CD8-positive, alpha-beta memory T cell (primary cell): Measurements from ENCODE around the gene UTP15. TPM values are rescaled to one million over a fixed set of nuclear protein-coding genes. Genes with fewer than 3 reads are reported as not detected.
A peak's percentile ranks its signal among the peaks of the same experiment; 100 is the strongest.

Source experiments
- CTCF ChIA-PET: fragments of 350-600 bp; sonication (Branson Sonifier 250); formaldehyde crosslinking; loops from one replicate; lab custom pipeline; 2021; ENCODE audit warnings: antibody characterized with exemption; lab: Charles Lee
- POLR2A ChIA-PET: fragments of 350-600 bp; sonication (Branson Sonifier 250); formaldehyde crosslinking; loops from one replicate; lab custom pipeline; 2021; ENCODE audit warnings: antibody characterized with exemption; lab: Charles Lee
- DNase-seq, 5 donors: peaks; one replicate each; pipeline versions ENCODE4 v3.0.0 to v3.0.0-alpha.2; 2020 to 2022; ENCODE audit warnings: mixed read lengths in 1 of 5
- H3K27ac ChIP-seq: one replicate; pipeline ENCODE4 v1.7.0; 2013; ENCODE audit warnings: low read depth, mild to moderate bottlenecking, low read length, moderate library complexity
- H3K27me3 ChIP-seq: 2 replicates; pipeline ENCODE4 v1.7.0; 2013; ENCODE audit warnings: low read length, mild to moderate bottlenecking; ENCODE audit not compliant: insufficient read depth, poor library complexity, severe bottlenecking
- H3K36me3 ChIP-seq: 2 replicates; pipeline ENCODE4 v1.7.0; 2013; ENCODE audit warnings: mild to moderate bottlenecking, low read length, moderate library complexity; ENCODE audit not compliant: insufficient read depth
- H3K4me1 ChIP-seq: 2 replicates; pipeline ENCODE4 v1.7.0; 2013; ENCODE audit warnings: mild to moderate bottlenecking, low read length, moderate library complexity; ENCODE audit not compliant: insufficient read depth
- H3K4me3 ChIP-seq: 2 replicates; pipeline ENCODE4 v1.7.0; 2013; ENCODE audit warnings: mild to moderate bottlenecking, low read length
- H3K9me3 ChIP-seq: 2 replicates; pipeline ENCODE4 v1.7.0; 2013; ENCODE audit warnings: mild to moderate bottlenecking, low read length
- H3K27ac Mint-ChIP-seq, 8 donors: one replicate each; pipeline ENCODE4 v1.8.0; 2020 to 2021; ENCODE audit warnings: mixed read lengths in 8 of 8, mild to moderate bottlenecking in 6 of 8, inconsistent platforms in 3 of 8, moderate library complexity in 3 of 8
- H3K27me3 Mint-ChIP-seq, 2 donors: one replicate each; pipeline ENCODE4 v1.8.0; 2020 to 2021; ENCODE audit warnings: mixed read lengths in 2 of 2, mild to moderate bottlenecking in 1 of 2, moderate library complexity in 1 of 2
- H3K36me3 Mint-ChIP-seq, 3 donors: one replicate each; pipeline ENCODE4 v1.8.0; 2020 to 2021; ENCODE audit warnings: mixed read lengths in 3 of 3, inconsistent platforms in 1 of 3, mild to moderate bottlenecking in 1 of 3
- H3K4me1 Mint-ChIP-seq, 3 donors: one replicate each; pipeline ENCODE4 v1.8.0; 2020 to 2021; ENCODE audit warnings: mixed read lengths in 3 of 3, inconsistent platforms in 1 of 3, mild to moderate bottlenecking in 1 of 3
- H3K4me3 Mint-ChIP-seq, 7 donors: one replicate each; pipeline ENCODE4 v1.8.0; 2020 to 2021; ENCODE audit warnings: mixed read lengths in 7 of 7, mild to moderate bottlenecking in 6 of 7, moderate library complexity in 4 of 7, inconsistent platforms in 2 of 7
- H3K9me3 Mint-ChIP-seq, 5 donors: one replicate each; pipeline ENCODE4 v1.8.0; 2020 to 2022; ENCODE audit warnings: mixed read lengths in 5 of 5, mild to moderate bottlenecking in 3 of 5, moderate library complexity in 2 of 5, inconsistent platforms in 1 of 5
- polyA plus RNA-seq: library from polyadenylated mRNA; unstranded; fragments of 300-500 nt; fragmentation: Illumina TruSeq; gene quantifications from one replicate; pipeline ENCODE4 v1.2.3, GENCODE V29; 2021
- total RNA-seq, 2 experiments: library from RNA; stranded (reverse); gene quantifications; one replicate each; pipeline ENCODE4 v1.2.3, GENCODE V29; 2021

UTP15 gene
- total and polyA plus RNA-seq, 3 experiments from 2014 or later: 8.9 to 56.5 (median 53.4) TPM

DNA sequence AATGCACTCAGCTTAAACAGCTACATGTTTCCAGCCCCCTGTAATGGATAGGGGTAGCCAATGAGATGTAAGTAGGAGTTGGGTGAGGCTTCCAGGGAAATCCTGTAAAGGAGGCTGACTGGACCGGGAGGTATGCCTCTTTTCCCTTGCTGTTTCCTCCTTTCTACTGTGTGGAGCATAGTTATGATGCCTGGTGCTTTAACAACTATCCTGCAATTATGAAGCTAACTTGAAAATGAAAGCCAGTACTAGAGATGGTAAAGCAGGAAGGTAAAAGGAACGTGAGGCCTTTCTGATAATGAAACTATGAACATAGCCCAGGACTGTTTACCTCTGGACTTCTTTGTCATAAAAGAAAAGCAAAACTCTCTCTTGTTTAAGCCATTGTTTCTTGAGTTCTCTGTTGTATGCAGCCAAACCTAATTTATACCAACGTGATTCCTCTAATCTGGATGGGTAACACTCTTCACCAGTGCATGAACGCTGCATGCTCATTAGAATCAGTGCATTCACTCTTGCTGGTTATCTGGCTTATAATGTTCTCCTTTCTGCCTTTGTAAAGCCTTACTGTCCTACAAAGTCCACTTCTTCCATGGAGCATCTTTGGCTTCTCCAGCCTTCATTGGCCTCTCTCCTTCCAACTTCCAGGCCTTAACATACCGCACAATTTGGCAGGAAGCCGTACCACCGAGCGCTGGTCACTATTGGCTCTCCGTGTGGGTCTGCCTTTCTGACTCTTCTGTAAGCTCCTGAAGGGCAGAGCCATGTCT, 52.2 kb downstream of the UTP15 start:
- Mint-ChIP-seq H3K36me3 (no peaks in the 10 kb centered on the region), H3K9me3 (no peaks in the 10 kb centered on the region), H3K4me1 (peaks cover 0 to 6% (median 0%) of the 10 kb centered on the region in 3 donors), H3K4me3 (no peak overlapping the region), H3K27ac (no peak overlapping the region), H3K27me3 (peaks cover 6 to 23% of the 10 kb centered on the region in 2 donors)
- H3K4me3 ChIP-seq: no peak overlapping the region
- DNase-seq: no peak
- CTCF ChIA-PET: no interaction called here
- H3K36me3 ChIP-seq: no peaks in the 10 kb centered on the region
- H3K27ac ChIP-seq: no peak overlapping the region
- H3K9me3 ChIP-seq: no peaks in the 10 kb centered on the region
- POLR2A ChIA-PET: no interaction called here
- H3K4me1 ChIP-seq: no peaks in the 10 kb centered on the region
- H3K27me3 ChIP-seq: no peaks in the 10 kb centered on the region

- H3K4me1 ChIP-seq: no peaks in the 10 kb centered on the region
- H3K36me3 ChIP-seq: no peaks in the 10 kb centered on the region
- H3K36me3 Mint-ChIP-seq: no peaks in the 10 kb centered on the region
- H3K27me3 Mint-ChIP-seq: peaks cover 6 to 27% of the 10 kb centered on the region in 2 donors
- no peak overlapping the region for H3K27ac Mint-ChIP-seq
- H3K27me3 ChIP-seq: no peaks in the 10 kb centered on the region
- ChIA-PET CTCF (no interaction called here), POLR2A (no interaction called here)
- H3K4me1 Mint-ChIP-seq: peaks cover 0 to 6% (median 0%) of the 10 kb centered on the region in 3 donors
- no peaks in the 10 kb centered on the region for H3K9me3 Mint-ChIP-seq
- H3K27ac ChIP-seq: no peak overlapping the region
- H3K4me3 ChIP-seq: no peak overlapping the region
- no peak overlapping the region for H3K4me3 Mint-ChIP-seq
- DNase-seq: no peak
- H3K9me3 ChIP-seq: no peaks in the 10 kb centered on the region
Measured at GRCh38 chr5:73619606-73620333, 54.2 kb downstream of the UTP15 start.

DNA sequence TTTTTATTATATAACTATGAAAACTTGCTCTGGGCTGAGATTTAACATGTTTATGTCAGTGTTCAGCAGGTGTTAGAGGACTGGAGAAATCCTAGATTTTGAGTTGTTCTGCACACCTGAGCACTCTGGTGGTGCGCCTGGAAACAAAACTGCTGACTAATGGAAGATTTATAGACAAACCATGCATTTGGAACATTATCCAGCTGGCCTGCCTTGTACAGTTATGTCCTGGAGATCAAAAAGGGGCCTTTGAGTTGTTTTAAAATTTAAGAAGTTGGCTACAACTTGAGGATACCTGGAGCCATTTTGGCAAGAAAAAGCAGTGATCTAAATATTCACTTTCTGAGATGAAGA, 54.8 kb downstream of the UTP15 start:
- Mint-ChIP-seq H3K4me3 (no peak overlapping the region), H3K36me3 (no peaks in the 10 kb centered on the region), H3K27ac (no peak overlapping the region), H3K9me3 (no peaks in the 10 kb centered on the region), H3K27me3 (peaks cover 7 to 29% of the 10 kb centered on the region in 2 donors), H3K4me1 (peaks cover under 1 to 10% (median 2%) of the 10 kb centered on the region in 3 donors)
- H3K27me3 ChIP-seq: no peaks in the 10 kb centered on the region
- ChIA-PET CTCF (interaction anchor here (1.4 kb wide), 1 partner anchor 23 kb away, joined by 4 read pairs; no protein-coding TSS in a partner anchor), POLR2A (no interaction called here)
- H3K27ac ChIP-seq: no peak overlapping the region
- H3K4me3 ChIP-seq: no peak overlapping the region
- H3K9me3 ChIP-seq: no peaks in the 10 kb centered on the region
- no peak for DNase-seq
- H3K4me1 ChIP-seq: no peaks in the 10 kb centered on the region
- no peaks in the 10 kb centered on the region for H3K36me3 ChIP-seq

DNA sequence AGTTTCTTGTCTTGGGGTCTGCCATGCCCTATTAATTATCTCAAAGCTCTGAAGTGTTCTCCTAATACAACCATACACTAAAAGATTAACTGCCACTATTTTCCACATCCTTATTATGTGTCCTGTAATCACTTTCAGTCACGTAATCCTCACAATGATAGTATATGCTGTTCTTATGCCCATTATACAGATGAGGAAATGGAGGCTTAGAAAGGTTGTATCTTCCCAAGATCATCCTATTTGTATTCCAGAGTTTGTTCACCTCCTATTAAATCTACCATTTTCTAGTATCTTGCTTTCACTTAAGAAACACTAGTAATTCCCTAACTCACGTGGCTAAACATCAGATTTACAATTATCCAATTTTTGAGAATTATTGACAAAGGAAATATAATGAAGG, 57.5 kb downstream of the UTP15 start:
- ChIA-PET CTCF (no interaction called here), POLR2A (no interaction called here)

GRCh38 chr5:73623901-73624404, 58.4 kb downstream of the UTP15 start:
- Histone ChIP-seq H3K36me3 (no peaks in the 10 kb centered on the region), H3K27ac (no peak overlapping the region), H3K4me3 (no peak overlapping the region), H3K27me3 (peaks cover 7% of the 10 kb centered on the region), H3K9me3 (no peaks in the 10 kb centered on the region), H3K4me1 (no peaks in the 10 kb centered on the region)
- ChIA-PET POLR2A (no interaction called here), CTCF (no interaction called here)
- peaks cover 11 to 55% of the 10 kb centered on the region in 2 donors for H3K27me3 Mint-ChIP-seq
- H3K9me3 Mint-ChIP-seq: no peaks in the 10 kb centered on the region
- no peaks in the 10 kb centered on the region for H3K36me3 Mint-ChIP-seq
- H3K27ac Mint-ChIP-seq: no peak overlapping the region
- no peak for DNase-seq
- H3K4me3 Mint-ChIP-seq: peak overlapping the region in 1 of 7 donors; percentile 46
- peaks cover 3 to 12% (median 4%) of the 10 kb centered on the region in 3 donors for H3K4me1 Mint-ChIP-seq

More for the DNA sequence above, 57.5 kb downstream of the UTP15 start:
- Mint-ChIP-seq H3K4me1 (peaks cover 3 to 12% (median 4%) of the 10 kb centered on the region in 3 donors), H3K27me3 (peaks cover 11 to 47% of the 10 kb centered on the region in 2 donors), H3K4me3 (no peak overlapping the region), H3K36me3 (no peaks in the 10 kb centered on the region), H3K27ac (no peak overlapping the region), H3K9me3 (no peaks in the 10 kb centered on the region)
- DNase-seq: no peak
- Histone ChIP-seq H3K4me1 (no peaks in the 10 kb centered on the region), H3K4me3 (no peak overlapping the region), H3K27ac (no peak overlapping the region), H3K9me3 (no peaks in the 10 kb centered on the region), H3K36me3 (no peaks in the 10 kb centered on the region), H3K27me3 (peaks cover 7% of the 10 kb centered on the region)

DNA sequence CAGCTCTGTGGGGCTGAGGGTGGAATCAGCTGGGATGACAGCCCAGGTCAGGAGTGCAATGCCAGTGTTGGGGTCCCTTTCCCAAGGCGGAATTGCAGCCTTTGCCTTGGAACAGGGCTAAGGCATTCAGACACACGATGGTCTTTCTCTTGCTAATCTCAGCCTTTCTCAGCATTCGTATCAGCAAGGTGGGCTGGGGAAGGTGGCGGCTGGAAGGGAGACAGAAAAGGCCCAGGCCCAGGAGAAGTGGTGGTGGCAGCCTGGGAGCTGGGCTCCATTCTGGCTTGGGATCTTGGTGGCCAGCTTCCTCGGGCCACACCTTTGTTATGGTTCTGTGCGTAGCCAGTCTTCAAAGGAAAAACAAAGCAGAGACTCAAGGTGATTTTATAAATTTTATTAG, 59.3 kb downstream of the UTP15 start:
- CTCF ChIA-PET: no interaction called here
- Histone ChIP-seq H3K27me3 (peaks cover 7% of the 10 kb centered on the region), H3K9me3 (no peaks in the 10 kb centered on the region), H3K4me3 (no peak overlapping the region), H3K36me3 (no peaks in the 10 kb centered on the region), H3K27ac (no peak overlapping the region), H3K4me1 (no peaks in the 10 kb centered on the region)
- POLR2A ChIA-PET: no interaction called here
- no peak for DNase-seq
- Mint-ChIP-seq H3K9me3 (no peaks in the 10 kb centered on the region), H3K4me1 (peaks cover 3 to 12% (median 4%) of the 10 kb centered on the region in 3 donors), H3K4me3 (peak overlapping the region in 2 of 7 donors; percentile 23 to 32), H3K27ac (no peak overlapping the region), H3K27me3 (peaks cover 14 to 62% of the 10 kb centered on the region in 2 donors), H3K36me3 (no peaks in the 10 kb centered on the region)

- Histone ChIP-seq H3K27ac (no peak overlapping the region), H3K4me1 (no peaks in the 10 kb centered on the region), H3K36me3 (no peaks in the 10 kb centered on the region), H3K9me3 (no peaks in the 10 kb centered on the region), H3K4me3 (no peak overlapping the region), H3K27me3 (peaks cover 7% of the 10 kb centered on the region)
- peak overlapping the region; percentile 55 to 79 (median 74) for H3K4me3 Mint-ChIP-seq
- CTCF ChIA-PET: no interaction called here
- H3K27me3 Mint-ChIP-seq: peaks cover 14 to 58% of the 10 kb centered on the region in 2 donors
- no peaks in the 10 kb centered on the region for H3K36me3 Mint-ChIP-seq
- no peaks in the 10 kb centered on the region for H3K9me3 Mint-ChIP-seq
- POLR2A ChIA-PET: no interaction called here
- peak overlapping the region in 2 of 8 donors; percentile 22 to 26 for H3K27ac Mint-ChIP-seq
- DNase-seq: no peak
- peaks cover 3 to 12% (median 4%) of the 10 kb centered on the region in 3 donors for H3K4me1 Mint-ChIP-seq
Measured at GRCh38 chr5:73625372-73625943, 59.9 kb downstream of the UTP15 start.
